Cerebellar nuclear complex (tissue), 1 donor: ENCODE results near the gene RFFL.
"Not testable (repeated sequence)": the region's sequence is repeated elsewhere in the genome, so short reads cannot be mapped to it uniquely, and the experiment has no call there.

ENCODE experiments used
- DNase-seq, 2 experiments: peaks; one replicate each; lab custom pipeline; 2025; lab: John Stamatoyannopoulos, UW

Gene RFFL

DNA sequence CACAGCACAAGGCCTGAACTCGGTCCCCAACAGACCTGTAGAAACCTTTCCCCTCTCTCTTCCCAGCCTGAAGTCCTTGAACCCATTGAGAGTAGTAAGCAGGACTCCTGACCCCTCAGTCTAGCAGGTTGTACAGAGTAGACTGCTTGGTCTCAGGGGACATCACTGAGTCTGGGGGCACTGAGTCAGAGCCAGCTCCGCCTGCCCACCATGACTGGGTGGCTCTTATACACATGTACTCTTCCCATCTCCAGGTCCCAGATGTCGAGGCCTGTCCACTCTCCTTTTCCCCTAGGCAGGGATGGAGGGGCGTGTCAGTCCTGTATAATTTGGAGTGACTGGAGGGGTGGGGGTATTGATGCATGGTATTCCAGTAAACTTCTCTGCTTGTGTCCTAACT is 59.7 kb downstream of the RFFL start:
- no peak for DNase-seq

- DNase-seq: no peak
Observed at GRCh38 chr17:35002876-35003551, 60.5 kb downstream of the RFFL start.

DNA sequence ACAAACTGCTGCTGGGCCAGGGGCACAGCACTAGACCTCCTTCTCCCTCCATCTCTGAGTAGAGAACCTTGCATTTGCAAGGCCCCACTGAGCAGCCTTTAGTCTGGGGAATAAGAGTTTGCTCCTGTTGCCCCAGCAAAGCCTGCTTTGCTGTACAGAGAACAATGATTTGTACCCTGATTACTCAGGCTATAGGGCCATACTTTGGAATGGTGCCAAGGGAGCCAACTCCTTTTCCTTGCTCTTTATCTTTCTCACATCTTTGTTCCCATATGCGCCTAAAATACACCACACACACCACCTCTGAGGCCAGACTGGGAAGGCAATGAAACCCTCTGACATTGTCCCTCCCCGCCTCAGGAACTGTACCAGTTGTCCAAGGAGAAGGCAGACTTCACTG is 62.0 kb downstream of the RFFL start:
- no peak for DNase-seq

DNA sequence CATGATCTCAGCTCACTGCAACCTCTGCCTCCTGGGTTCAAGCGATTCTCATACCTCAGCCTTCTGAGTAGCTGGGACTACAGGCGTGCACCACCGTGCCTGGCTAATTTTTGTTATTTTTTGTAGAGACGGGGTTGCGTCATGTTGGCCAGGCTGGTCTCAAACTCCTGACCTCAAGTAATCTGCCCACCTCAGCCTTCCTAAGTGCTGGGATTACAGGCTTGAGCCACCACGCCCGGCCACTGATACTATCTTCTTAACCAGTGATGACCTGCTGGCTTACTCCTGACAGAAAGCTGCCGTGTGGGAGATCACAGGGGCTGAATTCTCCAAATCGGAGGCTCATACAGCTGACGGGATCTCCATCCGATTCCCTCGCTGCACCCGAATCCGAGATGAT is 62.5 kb downstream of the RFFL start:
- DNase-seq: not testable (repeated sequence)

GRCh38 chr17:34999456-34999855 is 64.1 kb downstream of the RFFL start:
- DNase-seq: no peak

DNA sequence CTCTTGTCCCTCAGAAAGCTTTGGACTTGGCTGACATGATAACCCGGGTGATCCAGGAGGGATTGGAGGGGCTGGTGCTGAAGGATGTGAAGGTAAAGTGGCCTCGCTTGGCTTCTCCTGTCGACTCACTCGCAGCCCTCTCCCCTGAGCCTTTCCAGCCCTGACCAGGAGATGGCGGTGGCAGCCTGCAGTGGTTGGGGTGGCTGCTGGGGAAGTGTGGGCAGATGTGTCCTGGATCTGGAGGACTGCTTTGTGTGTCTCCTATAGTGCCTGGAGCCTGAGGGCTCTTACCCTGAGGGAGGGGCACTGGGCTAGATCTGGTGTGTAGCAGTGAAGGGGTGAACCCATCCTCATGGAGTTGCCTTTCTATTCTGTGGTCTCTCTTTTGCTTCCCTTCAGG is 65.3 kb downstream of the RFFL start:
- no peak for DNase-seq

- DNase-seq: no peak
Observed at GRCh38 chr17:34997355-34997862, 66.1 kb downstream of the RFFL start.

- no peak for DNase-seq
Observed at GRCh38 chr17:34996422-34997285, 66.9 kb downstream of the RFFL start.

GRCh38 chr17:34993031-34993430 is 70.5 kb downstream of the RFFL start:
- no peak for DNase-seq

GRCh38 chr17:34991606-34992005 is 71.9 kb downstream of the RFFL start:
- no peak for DNase-seq

DNA sequence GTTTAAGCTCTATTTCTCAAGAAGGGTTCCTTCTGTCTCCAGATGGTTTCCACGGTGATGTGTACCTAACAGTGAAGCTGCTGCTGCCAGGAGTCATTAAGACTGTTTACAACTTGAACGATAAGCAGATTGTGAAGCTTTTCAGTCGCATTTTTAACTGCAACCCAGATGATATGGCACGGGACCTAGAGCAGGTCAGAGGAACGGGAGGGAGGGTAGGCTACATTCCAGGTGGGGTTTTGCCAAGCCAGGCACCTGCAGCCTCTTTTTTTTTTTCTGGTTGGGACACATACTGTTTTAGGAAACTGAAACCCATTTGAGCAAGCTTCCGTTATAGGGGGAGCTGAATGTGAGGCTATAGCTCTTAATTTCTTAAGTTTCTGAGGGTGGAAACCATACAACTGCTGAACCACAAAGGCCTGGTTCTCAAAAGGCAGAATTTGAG is 72.6 kb downstream of the RFFL start:
- no peak for DNase-seq

DNA sequence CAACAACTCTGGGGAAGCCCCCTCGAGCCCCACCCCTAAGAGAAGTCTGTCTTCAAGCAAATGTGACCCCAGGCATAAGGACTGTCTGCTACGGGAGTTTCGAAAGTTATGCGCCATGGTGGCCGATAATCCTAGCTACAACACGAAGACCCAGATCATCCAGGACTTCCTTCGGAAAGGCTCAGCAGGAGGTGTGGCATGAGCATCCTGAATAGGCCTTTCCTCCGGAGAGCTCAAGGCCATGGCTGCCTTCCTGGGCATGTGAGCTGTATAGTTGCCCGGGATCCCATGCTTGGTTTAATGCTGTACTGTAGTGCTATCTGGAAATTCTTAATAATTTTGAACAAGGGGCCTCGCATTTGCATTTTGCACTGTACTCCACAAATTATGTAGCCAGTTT is 74.0 kb downstream of the RFFL start:
- no peak for DNase-seq

GRCh38 chr17:34988644-34989043 is 74.9 kb downstream of the RFFL start:
- no peak for DNase-seq

- DNase-seq: no peak
Observed at GRCh38 chr17:34987232-34987631, 76.3 kb downstream of the RFFL start.

- no peak for DNase-seq
Observed at GRCh38 chr17:34981538-34982241, 81.8 kb downstream of the RFFL start.

- peak in 1 of 2 experiments; percentile 12 for DNase-seq
Observed at GRCh38 chr17:34980681-34981537, 82.6 kb downstream of the RFFL start.

GRCh38 chr17:34980353-34980680 is 83.2 kb downstream of the RFFL start, which contains the start of gene LIG3:
Gene LIG3 (plus strand): TSS chr17:34980512. CDS start chr17:34983006, 2,494 bp downstream.
- DNase-seq: peak; percentile 49 to 79

DNA sequence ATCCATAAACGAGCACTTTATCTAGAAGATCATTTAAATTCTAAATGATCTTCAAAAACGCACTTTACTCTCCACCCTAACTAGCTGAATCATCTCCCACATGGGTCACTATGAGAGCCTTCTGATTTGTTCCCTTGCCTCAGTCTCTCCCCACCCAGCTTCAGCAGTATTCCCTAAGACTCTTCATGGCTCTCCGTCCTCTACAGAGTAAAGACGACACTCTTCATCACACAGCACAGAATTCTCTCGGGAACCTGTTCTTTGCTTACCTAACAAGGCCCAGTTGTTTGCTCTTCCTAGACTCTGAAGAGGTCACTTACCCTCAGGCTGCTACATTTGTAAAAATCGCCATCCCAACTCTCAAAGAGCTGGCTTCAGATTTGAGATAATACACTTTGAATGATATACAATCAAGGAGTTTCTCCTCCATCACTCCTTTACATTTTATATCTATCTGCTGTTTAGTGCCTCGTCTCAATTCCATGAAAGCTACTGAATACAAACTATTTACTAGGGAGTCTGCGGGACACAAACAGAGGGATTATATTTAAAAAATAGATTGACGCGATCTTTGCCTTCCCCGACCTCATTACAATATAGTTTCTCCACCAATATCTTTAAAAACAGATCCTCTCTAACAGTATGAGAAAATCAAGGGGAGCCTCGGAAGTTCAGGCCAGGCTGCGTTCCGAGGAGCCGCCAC is 83.7 kb downstream of the RFFL start:
- no peak for DNase-seq

DNA sequence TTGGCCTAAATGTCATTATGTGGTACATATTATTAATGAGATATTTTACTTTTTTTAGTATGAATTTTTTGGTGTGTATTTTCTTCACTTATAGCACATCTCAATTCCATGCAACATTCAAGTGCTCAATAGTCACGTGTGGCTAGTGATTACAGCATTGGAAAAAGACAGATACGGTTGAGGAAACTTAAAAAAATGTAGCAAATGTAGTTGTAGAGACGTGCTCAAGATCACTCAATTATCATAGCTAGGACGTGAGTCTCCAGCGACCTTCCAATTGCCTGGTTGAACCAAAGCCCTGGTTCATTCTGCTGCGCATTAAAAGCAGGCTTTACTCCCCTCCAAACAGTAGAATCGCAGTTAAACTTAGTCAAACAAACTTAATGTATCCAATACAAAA is 84.4 kb downstream of the RFFL start:
- no peak for DNase-seq

DNA sequence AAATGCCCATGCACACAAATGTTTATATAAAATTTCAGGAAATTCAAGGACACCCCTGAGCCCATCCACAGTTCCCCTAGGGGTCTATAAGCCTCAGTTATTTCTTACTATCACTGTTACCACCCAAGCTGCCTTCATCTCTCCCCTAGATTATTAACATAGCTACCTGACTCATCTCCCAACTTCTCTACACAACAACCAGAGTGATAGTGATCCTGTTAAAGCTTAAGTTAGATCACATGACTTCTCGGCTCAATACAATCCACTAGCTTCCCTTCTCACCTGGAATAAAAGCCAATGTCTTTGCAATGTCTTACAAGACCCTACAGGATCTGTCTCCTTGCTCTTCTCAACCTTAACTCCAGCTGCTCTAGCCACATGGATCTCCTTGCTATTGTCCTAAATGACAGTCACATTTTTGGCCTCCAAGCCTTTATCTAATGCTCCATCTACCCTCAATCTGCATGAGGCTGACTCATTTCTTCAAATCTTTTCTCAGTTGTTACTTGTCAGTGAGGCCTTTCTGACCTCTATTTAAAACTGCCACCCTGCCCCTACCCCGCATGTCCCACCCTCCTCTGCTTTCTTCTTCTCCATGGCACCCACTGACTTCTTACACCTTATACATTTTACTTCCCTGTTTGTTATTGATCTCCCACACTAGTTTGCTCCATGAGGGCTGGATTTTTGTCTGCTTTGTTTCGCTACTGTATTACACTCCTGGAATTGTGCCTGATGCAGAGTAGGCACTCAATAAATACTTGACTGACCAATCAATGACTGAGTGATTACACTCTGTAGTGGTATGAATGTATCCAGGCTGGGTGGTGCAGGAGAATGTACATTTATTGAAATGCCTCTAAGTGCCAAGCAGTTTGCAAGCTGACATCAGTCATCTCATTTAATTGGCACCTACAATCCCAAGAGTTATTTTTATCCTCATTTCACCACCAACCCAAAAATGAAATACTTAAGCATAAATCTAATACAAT is 88.4 kb downstream of the RFFL start:
- no peak for DNase-seq
